NT2/D1 (cell line): ENCODE data around the gene PRRT1.

ENCODE experiments used
- YY1 ChIP-seq: IDR thresholded peaks from 2 replicates; pipeline ENCODE4 v1.6.1; 2011; ENCODE audit not compliant: insufficient read length, insufficient read depth
- ZNF274 ChIP-seq: IDR thresholded peaks from 2 replicates; pipeline ENCODE4 v1.6.1; 2011; ENCODE audit warnings: mild to moderate bottlenecking, low read depth, low read length

- no peak for TF ChIP-seq YY1
- TF ChIP-seq ZNF274: no peak
Measured at GRCh38 chr6:32175322-32175710, 23.6 kb upstream of the PRRT1 start.
